Cardiac fibroblast (primary cell): ENCODE measurements around the gene CLDN10.

ENCODE experiments used
- DNase-seq, 2 donors: peaks; one replicate each; pipeline versions ENCODE4 v3.0.0 to v3.0.0-alpha.2; 2010; ENCODE audit warnings: low read depth in 2 of 2
- H3K4me3 ChIP-seq, 2 donors: replicated peaks in 1 of 2; 1 replicate in 1 of 2; 2 replicates in 1 of 2; pipeline ENCODE4 v1.5.1; 2011; ENCODE audit warnings: low read depth in 2 of 2, low read length in 2 of 2, mild to moderate bottlenecking in 2 of 2, moderate library complexity in 1 of 2
- CTCF ChIP-seq: IDR thresholded peaks from one replicate; pipeline ENCODE4 v1.5.1; 2011; ENCODE audit warnings: low read depth, mild to moderate bottlenecking, low read length, inconsistent platforms

The CLDN10 gene

GRCh38 chr13:95547531-95548167, 4.9 kb upstream of the CLDN10 start:
- no peak for DNase-seq
- TF ChIP-seq CTCF = no peak
- no peak overlapping the region for H3K4me3 ChIP-seq

GRCh38 chr13:95552208-95552538, 347 bp upstream of the CLDN10 start:
- no peak overlapping the region for H3K4me3 ChIP-seq
- DNase-seq = no peak
- TF ChIP-seq CTCF = no peak

GRCh38 chr13:95553581-95554385, 1.3 kb downstream of the CLDN10 start:
- no peak overlapping the region for H3K4me3 ChIP-seq
- no peak for TF ChIP-seq CTCF
- peak in 1 of 2 donors; percentile 24 for DNase-seq

GRCh38 chr13:95557013-95557412, 4.5 kb downstream of the CLDN10 start:
- no peak for TF ChIP-seq CTCF
- H3K4me3 ChIP-seq = no peak overlapping the region
- no peak for DNase-seq

- no peak overlapping the region for H3K4me3 ChIP-seq
Observed at GRCh38 chr13:95559100-95559499, 6.6 kb downstream of the CLDN10 start.

GRCh38 chr13:95560387-95560786, 7.9 kb downstream of the CLDN10 start:
- TF ChIP-seq CTCF = no peak

More at GRCh38 chr13:95559100-95559499, 6.6 kb downstream of the CLDN10 start:
- DNase-seq = no peak
- TF ChIP-seq CTCF = no peak

More at GRCh38 chr13:95560387-95560786, 7.9 kb downstream of the CLDN10 start:
- DNase-seq = no peak
- no peak overlapping the region for H3K4me3 ChIP-seq
